Stimulated activated CD8-positive, alpha-beta memory T cell treated with anti-CD3 and anti-CD28 coated beads, Interleukin-4, amount 100 ng/mL, for 1 hour (primary cell): ENCODE measurements around the gene CCNT2.
"Not testable (repeated sequence)": the region's sequence is repeated elsewhere in the genome, so short reads cannot be mapped to it uniquely, and the experiment has no call there.

ENCODE experiments used
- DNase-seq, 2 donors: peaks; one replicate each; pipeline ENCODE4 v3.0.0-alpha.2; 2020; ENCODE audit warnings: low read depth in 2 of 2, low spot score in 1 of 2

CCNT2 gene

DNA sequence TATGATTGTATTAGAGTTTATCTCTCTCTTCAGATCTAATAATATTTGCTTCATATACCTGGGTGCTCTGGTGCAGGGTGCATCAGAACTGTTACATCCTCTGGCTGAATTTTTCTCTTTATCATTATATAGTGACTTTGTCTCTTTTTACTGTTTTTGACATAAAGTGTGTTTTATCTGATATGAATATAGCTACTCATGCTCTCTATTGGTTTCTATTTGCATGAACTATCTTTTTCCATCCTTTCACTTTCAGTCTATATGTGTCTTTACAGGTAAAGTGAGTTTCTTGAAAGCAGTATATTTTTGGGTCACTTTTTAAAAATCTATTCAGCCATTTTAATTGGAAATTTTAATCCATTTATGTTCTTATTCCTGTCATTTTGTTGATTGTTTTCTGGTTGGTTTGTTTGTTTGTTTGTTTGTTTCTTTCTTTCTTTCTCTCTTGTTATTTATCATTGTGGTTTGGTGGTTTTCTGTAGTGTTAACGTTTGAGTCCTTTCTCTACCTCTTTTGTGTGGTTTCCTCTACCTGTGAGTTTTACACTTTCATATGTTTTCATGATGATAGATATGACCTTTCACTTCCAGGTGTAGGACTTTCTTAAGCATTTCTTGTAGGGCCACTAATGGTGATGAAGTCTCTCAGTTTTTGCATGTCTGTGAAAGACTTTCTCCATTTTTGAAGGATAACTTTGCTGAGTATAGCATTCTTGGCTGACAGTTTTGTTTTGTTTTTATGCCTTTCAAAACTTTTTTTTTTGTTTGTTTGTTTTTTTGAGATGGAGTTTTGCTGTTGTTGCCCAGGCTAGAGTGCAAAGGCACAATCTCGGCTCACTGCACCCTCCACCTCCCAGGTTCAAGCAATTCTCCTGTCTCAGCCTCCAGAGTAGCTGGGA lies 54.9 kb downstream of the CCNT2 start:
- no peak for DNase-seq

DNA sequence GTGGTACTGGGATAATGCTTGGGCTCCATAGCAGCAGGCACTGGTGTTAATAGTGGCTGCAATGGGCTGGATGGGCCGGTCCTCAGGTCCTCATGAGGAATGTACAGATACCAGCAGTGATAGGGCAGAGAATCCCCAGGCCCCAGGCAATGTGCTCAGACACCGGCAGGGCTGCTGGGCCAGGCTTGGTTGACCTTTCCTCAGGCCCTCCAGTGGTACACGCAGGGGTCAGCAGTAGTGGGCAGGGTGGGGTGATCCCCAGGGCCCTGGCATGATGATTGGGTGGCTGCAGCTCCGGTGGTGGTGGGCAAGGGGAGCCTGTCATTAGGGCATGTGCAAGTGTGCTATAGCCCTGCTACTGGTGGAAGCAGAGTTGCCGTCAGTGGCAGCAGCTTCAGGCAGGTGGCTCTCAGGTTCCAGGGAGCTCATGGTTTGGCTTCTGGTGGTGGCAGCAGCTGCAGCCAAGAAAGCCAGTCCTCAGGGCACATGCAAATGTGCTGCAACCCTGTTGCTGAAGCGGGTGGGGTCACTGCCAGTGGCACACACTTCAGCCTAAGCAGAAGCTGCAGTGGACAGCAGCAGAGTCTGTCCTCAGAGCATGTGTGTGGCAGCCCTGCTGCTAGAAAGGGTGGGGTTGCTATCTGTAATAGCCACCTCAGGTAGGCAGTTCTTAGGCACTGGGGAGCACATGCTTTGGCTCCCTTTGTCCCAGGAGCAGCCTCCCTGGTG lies 56.8 kb downstream of the CCNT2 start:
- DNase-seq = no peak

DNA sequence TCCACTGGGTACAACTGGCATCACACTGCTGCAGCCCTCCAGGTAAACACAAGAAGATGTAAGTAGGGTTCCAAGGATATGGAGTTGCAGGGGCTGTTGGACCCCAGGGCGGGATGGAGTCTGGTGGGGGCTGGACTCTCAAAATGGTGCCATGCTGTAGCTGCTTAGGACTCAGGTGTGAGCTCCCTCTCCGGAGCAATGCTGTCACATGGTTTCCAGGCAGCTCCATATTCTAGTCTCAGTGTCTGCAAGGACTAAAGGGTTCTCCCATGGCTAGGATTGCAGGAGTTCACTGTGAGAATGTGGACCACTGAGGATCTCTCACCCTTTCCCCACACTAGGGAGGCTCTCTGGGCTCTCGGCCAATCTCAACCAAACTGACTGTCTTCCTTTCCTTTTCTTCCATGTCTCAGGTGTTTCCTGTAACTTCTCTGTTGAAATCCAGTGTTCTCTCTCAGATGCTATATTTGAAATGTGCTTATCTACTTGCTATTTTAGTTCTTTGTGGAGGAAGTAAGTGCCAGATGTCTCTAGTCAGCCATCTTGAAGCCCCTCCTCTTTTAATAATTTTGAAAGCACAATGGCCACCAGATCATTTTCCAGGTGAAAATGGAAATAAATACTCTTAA lies 57.6 kb downstream of the CCNT2 start:
- no peak for DNase-seq

DNA sequence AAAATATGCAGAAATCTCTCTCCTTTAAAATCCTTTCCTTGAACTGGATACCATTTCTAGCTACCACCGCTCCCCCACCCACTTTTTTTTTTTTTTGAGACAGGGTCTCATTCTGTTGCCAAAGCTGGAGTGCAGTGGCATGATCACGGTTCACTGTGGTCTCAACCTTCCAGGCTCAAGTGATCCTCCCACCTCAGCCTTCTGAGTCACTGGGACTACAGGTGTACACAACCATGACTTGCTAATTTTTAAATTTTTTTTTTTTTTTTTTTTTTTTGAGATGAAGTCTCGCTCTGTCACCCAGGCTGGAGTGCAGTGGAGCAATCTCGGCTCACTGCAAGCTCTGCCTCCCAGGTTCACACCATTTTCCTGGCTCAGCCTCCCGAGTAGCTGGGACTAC lies 58.5 kb downstream of the CCNT2 start:
- DNase-seq = not testable (repeated sequence)

DNA sequence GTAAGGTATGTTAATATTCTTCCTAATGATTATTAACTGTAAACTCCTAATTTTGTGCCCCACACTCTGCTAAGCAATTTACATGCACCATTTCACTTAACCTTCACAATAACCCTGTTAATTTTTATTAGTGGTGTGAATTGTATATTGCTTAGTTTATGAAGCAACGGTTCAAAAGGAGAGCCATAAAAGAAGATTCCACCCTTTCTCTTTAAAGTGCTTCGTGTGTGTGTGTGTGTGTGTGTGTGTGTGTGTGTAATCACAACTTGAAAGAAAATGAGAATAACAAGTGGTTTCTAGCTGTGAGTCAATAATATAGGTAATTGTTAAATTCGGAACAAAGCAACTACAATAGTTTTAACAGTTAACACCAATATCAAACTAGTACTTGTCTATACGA lies 60.6 kb downstream of the CCNT2 start:
- no peak for DNase-seq

DNA sequence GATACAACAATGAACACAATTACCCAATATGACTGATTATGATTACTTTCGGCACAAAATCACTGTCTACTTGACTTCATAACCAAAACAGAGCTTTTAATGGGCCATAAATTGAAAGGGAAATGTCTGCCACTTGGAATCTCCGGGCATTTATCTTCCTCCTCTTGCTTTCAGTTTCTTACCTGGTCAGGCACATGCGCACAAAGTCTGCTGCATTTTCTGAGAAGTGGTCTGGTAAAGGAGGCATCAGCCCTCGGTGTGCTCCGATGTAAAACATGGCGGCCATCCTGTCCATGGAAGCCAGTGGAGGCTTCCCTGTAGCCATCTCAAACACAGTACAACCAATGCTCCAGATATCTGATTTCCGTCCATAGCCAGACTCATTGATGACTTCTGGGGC lies 62.0 kb downstream of the CCNT2 start:
- DNase-seq = no peak

DNA sequence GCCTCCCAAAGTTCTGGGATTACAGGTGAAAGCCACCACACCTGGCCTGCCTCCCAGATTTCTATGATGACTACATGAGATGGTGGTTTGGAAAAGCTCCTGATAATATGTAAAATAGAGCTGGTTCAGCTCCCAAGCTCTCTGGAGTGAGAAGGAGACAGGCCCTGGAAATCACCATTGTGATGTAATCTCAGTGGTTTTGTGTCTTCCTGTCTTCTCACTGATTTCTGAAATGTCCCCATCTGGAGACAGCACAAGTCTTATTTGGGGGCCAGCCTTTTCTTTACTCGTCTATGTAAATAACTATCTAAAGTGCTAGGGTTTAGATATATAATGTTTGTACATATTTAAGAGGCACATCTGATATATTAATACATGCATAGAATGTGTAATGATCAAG lies 64.0 kb downstream of the CCNT2 start:
- no peak for DNase-seq

DNA sequence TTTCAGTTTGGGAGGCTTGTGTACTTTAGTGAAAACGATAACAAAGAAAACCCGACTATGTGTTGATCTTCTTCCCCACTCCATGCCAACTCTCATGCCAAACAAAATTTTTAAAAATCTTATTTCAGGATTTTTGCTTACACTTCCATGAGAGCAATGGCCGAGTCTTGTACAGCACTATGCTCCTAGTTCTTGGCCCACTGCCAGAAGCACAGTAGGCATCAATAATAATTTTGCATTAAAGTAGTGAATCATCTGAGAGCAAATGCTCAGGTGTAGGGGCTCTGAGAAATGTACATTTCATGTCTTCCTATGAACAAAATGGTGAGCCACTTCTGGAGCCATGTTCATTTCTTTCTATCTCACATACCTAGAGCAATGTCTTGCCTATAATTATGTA lies 66.4 kb downstream of the CCNT2 start:
- DNase-seq = no peak

DNA sequence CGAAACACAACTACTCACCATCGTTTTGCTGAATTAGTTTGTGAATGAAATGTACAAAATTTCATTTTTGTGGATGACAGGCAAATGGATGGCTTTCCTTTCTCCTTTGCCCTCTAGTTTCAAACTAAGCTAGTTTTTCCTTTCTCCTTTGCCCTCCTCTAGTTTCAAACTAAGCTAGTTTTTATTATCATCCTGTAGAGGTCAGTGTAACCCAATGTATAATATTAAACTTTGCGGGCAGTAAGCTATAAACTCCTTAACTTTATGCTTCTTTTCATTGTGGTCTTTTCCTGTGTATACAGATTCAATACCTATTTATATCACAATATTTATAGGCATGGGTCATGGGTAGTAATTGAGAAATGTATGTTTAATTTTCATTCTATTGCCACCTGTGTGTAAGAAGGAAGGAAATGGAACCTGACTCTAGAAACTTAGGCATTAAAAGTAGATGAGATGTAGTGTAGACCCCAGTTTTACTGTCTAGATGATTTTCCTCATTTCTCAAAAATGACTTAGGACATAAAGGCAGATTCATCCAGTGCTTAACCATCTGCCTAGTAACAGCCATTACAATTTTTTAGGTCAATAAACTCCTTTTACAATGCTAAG lies 70.5 kb downstream of the CCNT2 start:
- no peak for DNase-seq

DNA sequence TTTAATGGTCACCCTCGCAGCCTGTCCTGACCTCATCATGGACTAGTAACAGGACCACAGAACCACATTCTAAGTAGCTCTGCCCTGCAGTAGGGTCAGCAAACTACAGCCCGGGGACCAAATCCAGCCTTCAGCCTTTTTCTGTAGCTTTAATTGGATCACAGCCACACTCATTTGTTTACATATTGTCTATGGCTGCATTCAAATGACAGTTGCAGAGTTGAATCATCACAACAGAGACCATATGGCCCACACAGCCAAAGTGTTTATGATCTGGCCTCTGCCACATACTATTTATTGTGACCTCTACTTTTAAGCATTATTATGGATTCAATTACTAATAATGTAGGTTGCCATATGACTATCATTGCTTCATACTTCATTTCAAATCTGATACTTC lies 80.9 kb downstream of the CCNT2 start:
- no peak for DNase-seq

DNA sequence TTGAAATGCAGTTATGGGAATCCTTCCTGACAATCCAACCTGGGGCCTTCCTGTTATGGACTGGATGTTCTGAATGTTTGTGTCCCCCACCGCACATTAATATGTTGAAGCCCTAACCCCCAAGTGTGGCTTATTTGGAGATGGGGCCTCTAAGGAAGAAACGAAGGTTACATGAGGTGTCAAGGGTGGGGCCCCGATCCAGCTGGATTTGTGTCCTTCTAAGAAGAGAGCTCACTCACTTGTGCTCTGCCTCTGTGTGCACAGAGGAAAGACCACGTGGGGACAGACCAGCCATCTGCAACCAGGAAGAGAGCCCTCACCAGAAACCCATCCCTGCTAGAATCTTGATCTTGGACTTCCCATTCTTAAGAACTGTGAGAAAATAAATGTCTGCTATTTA lies 84.2 kb downstream of the CCNT2 start:
- DNase-seq = no peak

DNA sequence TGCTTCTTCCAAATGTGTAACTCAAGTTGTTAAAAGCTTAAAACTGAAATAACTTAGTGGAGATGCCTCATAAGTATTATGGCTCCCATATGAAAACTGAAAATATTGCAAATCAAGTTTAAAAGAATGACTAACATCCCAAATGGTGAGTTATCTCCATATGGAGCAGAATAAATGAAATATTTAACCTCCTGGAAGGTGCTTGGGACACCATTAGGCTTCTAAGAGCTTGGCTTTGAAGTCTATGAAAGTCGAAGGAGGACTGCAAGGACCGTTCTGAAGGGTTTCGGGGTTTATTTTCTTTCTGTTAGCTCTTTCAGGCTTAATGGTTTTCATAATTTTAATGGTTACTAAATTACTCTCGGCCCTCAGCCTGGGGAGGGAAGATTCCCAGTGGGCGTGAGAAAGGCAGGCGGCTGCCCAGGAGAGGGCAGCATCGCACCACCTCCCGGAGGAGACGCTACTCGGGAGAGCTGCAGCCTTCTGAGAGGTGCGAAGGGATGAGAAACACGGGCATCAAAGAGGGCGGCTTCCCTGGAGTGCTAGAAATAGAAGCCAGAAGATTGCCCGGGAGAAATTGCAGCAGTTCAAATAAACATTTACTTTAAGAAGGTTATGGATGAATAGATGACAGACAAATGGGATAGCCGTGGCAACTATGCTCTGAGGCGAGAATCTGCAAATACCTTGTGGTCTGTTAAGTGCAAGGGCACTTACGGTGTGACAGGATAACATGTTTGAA lies 85.6 kb downstream of the CCNT2 start:
- peak; percentile 4 to 54 for DNase-seq

DNA sequence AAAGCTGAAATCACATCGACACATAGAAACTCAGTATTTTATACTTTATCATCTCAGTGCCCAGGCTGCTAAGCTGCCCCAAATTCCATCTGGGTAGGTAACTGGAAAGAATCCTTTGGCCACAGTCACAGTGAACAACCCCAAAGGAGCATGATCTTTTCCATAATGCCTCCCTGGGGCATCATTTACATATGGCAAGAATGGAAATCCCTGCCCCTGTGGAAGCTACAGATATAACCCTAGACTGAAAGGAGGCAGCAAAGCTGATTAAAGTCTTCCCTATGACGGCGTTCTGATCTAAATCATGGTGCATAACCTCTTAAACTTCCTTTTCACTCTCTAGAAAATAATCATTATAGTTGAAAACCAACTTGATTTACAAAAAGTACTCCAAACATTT lies 87.1 kb downstream of the CCNT2 start:
- no peak for DNase-seq
